Breast epithelium (tissue), 4 donors: Measurements from ENCODE around the gene NEDD4L. TPM values are rescaled to one million over a fixed set of nuclear protein-coding genes. Genes with fewer than 3 reads are reported as not detected.
A peak's percentile ranks its signal among the peaks of the same experiment; 100 is the strongest.

Experiments
- DNase-seq, 2 donors: peaks; one replicate each; pipeline ENCODE4 v3.0.0-alpha.2; 2019; ENCODE audit warnings: low spot score in 2 of 2
- H3K27ac ChIP-seq, 2 donors: fragments of 200-600 bp; sonication (generic) in 1 of 2; one replicate each; pipeline ENCODE4 v1.5.1; 2016 to 2019; ENCODE audit warnings: mild to moderate bottlenecking in 1 of 2
- H3K27me3 ChIP-seq, 2 donors: fragments of 200-600 bp; sonication (generic) in 1 of 2; one replicate each; pipeline versions ENCODE4 v1.5.1 to v1.6.0; 2017 to 2019; ENCODE audit warnings: control low read depth in 1 of 2, mild to moderate bottlenecking in 1 of 2
- H3K36me3 ChIP-seq: fragments of 200-600 bp; one replicate; pipeline ENCODE4 v1.5.1; 2019
- H3K4me1 ChIP-seq, 2 donors: fragments of 200-600 bp; sonication (generic); one replicate each; pipeline ENCODE4 v1.5.1; 2016 to 2019; ENCODE audit warnings: control low read depth in 1 of 2
- H3K4me3 ChIP-seq, 3 donors: fragments of 200-600 bp; sonication (generic); 1 replicate in 2 of 3; 2 replicates in 1 of 3; pipeline ENCODE4 v1.5.1; 2016 to 2019; ENCODE audit warnings: mild to moderate bottlenecking in 3 of 3, moderate library complexity in 2 of 3
- H3K9me3 ChIP-seq, 2 donors: fragments of 200-600 bp; sonication (generic) in 1 of 2; one replicate each; pipeline ENCODE4 v1.5.1; 2016 to 2019; ENCODE audit warnings: control low read depth in 1 of 2
- CTCF ChIP-seq, 3 donors: fragments of 450-650 bp; IDR thresholded peaks; one replicate each; pipeline ENCODE4 v1.5.1; 2016 to 2017; ENCODE audit warnings: antibody characterized with exemption in 3 of 3, mild to moderate bottlenecking in 3 of 3, moderate library complexity in 3 of 3
- POLR2A ChIP-seq: fragments of 450-650 bp; IDR thresholded peaks from one replicate; pipeline ENCODE4 v1.6.1; 2016; ENCODE audit warnings: antibody characterized with exemption, mild to moderate bottlenecking, moderate library complexity
- POLR2AphosphoS5 ChIP-seq, 3 donors: sonication (generic); formaldehyde crosslinking; IDR thresholded peaks; one replicate each; pipeline ENCODE4 v1.6.1; 2017; ENCODE audit warnings: antibody characterized with exemption in 3 of 3
- intact Hi-C: fragments of 100-400 bp; cut with DNase I; formaldehyde crosslinking; loops from one replicate; pipeline ENCODE4 v1.15.1; 2023; ENCODE audit warnings: low total_unique reads
- total RNA-seq, 3 donors: library from RNA; depleted of rRNA; stranded (reverse); fragments of >200 nt; gene quantifications; one replicate each; pipeline ENCODE4 v1.1.0, GENCODE V29; 2016

Gene NEDD4L
- total RNA-seq, 3 donors from 2014 or later: 26.2 to 162 (median 106) TPM

GRCh38 chr18:58148954-58149471 is 105.0 kb downstream of the NEDD4L start:
- Histone ChIP-seq H3K9me3 (no peaks in the 10 kb centered on the region), H3K36me3 (no peaks in the 10 kb centered on the region), H3K4me1 (no peaks in the 10 kb centered on the region), H3K27me3 (no peaks in the 10 kb centered on the region), H3K27ac (peak overlapping the region in 1 of 2 donors; percentile 10), H3K4me3 (no peak overlapping the region)
- no peak for DNase-seq
- intact Hi-C loops: no loop called here
- TF ChIP-seq POLR2A (no peak), POLR2AphosphoS5 (IDR thresholded peaks at IDR 0.05) (no peak), CTCF (IDR thresholded peaks at IDR 0.05) (no peak)

GRCh38 chr18:58150772-58151171 is 106.7 kb downstream of the NEDD4L start:
- no peaks in the 10 kb centered on the region for H3K36me3 ChIP-seq
- H3K27ac ChIP-seq: no peak overlapping the region
- no peak for DNase-seq
- H3K4me3 ChIP-seq: no peak overlapping the region
- H3K4me1 ChIP-seq: no peaks in the 10 kb centered on the region
- intact Hi-C loops: no loop called here
- TF ChIP-seq CTCF (IDR thresholded peaks at IDR 0.05): no peak
- TF ChIP-seq POLR2A: no peak
- no peak for TF ChIP-seq POLR2AphosphoS5 (IDR thresholded peaks at IDR 0.05)
- H3K27me3 ChIP-seq: no peaks in the 10 kb centered on the region
- no peaks in the 10 kb centered on the region for H3K9me3 ChIP-seq

- no peaks in the 10 kb centered on the region for H3K4me1 ChIP-seq
- no peak for DNase-seq
- H3K27ac ChIP-seq: no peak overlapping the region
- no peak for TF ChIP-seq CTCF (IDR thresholded peaks at IDR 0.05)
- no peak for TF ChIP-seq POLR2A
- no peak for TF ChIP-seq POLR2AphosphoS5 (IDR thresholded peaks at IDR 0.05)
- H3K9me3 ChIP-seq: no peaks in the 10 kb centered on the region
- intact Hi-C loops: no loop called here
- H3K36me3 ChIP-seq: no peaks in the 10 kb centered on the region
- H3K27me3 ChIP-seq: no peaks in the 10 kb centered on the region
- no peak overlapping the region for H3K4me3 ChIP-seq
Measured at GRCh38 chr18:58152216-58152615, 108.2 kb downstream of the NEDD4L start.

GRCh38 chr18:58152891-58153290 is 108.9 kb downstream of the NEDD4L start:
- Histone ChIP-seq H3K36me3 (no peaks in the 10 kb centered on the region), H3K27me3 (no peaks in the 10 kb centered on the region), H3K9me3 (no peaks in the 10 kb centered on the region), H3K4me1 (no peaks in the 10 kb centered on the region), H3K4me3 (no peak overlapping the region), H3K27ac (no peak overlapping the region)
- intact Hi-C loops: no loop called here
- DNase-seq: no peak
- TF ChIP-seq POLR2AphosphoS5 (IDR thresholded peaks at IDR 0.05) (no peak), CTCF (IDR thresholded peaks at IDR 0.05) (no peak), POLR2A (no peak)

GRCh38 chr18:58156516-58156915 is 112.5 kb downstream of the NEDD4L start:
- no peaks in the 10 kb centered on the region for H3K4me1 ChIP-seq
- H3K27ac ChIP-seq: no peak overlapping the region
- H3K27me3 ChIP-seq: no peaks in the 10 kb centered on the region
- no peak for DNase-seq
- TF ChIP-seq CTCF (IDR thresholded peaks at IDR 0.05) (no peak), POLR2A (no peak), POLR2AphosphoS5 (IDR thresholded peaks at IDR 0.05) (no peak)
- H3K36me3 ChIP-seq: no peaks in the 10 kb centered on the region
- intact Hi-C loops: no loop called here
- no peaks in the 10 kb centered on the region for H3K9me3 ChIP-seq
- H3K4me3 ChIP-seq: no peak overlapping the region
